NCI-H1048 (cell line): ENCODE results near the gene OTUD6A.

Experiments used
- DNase-seq: peaks from one replicate; lab custom pipeline; 2025; lab: John Stamatoyannopoulos, UW

OTUD6A gene

GRCh38 chrX:70062076-70062475, at the start of gene OTUD6A:
TSS of gene OTUD6A (plus strand) at chrX:70062457. CDS start at chrX:70062525, 68 bp downstream.
- DNase-seq: no peak

- DNase-seq: no peak
Measured at GRCh38 chrX:70012756-70013155, 49.5 kb upstream of the OTUD6A start.

- DNase-seq: no peak
Measured at GRCh38 chrX:70013466-70014381, 48.5 kb upstream of the OTUD6A start.

GRCh38 chrX:70016513-70016912, 45.7 kb upstream of the OTUD6A start:
- DNase-seq: no peak

- DNase-seq: no peak
Measured at GRCh38 chrX:70022616-70023015, 39.6 kb upstream of the OTUD6A start.

- no peak for DNase-seq
Measured at GRCh38 chrX:70025464-70025863, 36.8 kb upstream of the OTUD6A start.

GRCh38 chrX:70026112-70026850, 36.0 kb upstream of the OTUD6A start:
- DNase-seq: no peak

- no peak for DNase-seq
Measured at GRCh38 chrX:70026851-70027200, 35.4 kb upstream of the OTUD6A start.

GRCh38 chrX:70029863-70030262, 32.4 kb upstream of the OTUD6A start:
- no peak for DNase-seq

- peak; percentile 19 for DNase-seq
Measured at GRCh38 chrX:70030301-70030767, 31.9 kb upstream of the OTUD6A start.

- DNase-seq: no peak
Measured at GRCh38 chrX:70032792-70033191, 29.5 kb upstream of the OTUD6A start.

GRCh38 chrX:70033348-70034051, 28.8 kb upstream of the OTUD6A start:
- peak; percentile 6 for DNase-seq

- DNase-seq: no peak
Measured at GRCh38 chrX:70034646-70035045, 27.6 kb upstream of the OTUD6A start.

GRCh38 chrX:70038515-70038914, 23.7 kb upstream of the OTUD6A start:
- DNase-seq: no peak

GRCh38 chrX:70038951-70039350, 23.3 kb upstream of the OTUD6A start:
- no peak for DNase-seq

- no peak for DNase-seq
Measured at GRCh38 chrX:70039758-70040157, 22.5 kb upstream of the OTUD6A start.

- no peak for DNase-seq
Measured at GRCh38 chrX:70041993-70042392, 20.3 kb upstream of the OTUD6A start.

- no peak for DNase-seq
Measured at GRCh38 chrX:70042399-70043371, 19.6 kb upstream of the OTUD6A start.

- no peak for DNase-seq
Measured at GRCh38 chrX:70043685-70044084, 18.6 kb upstream of the OTUD6A start.

- no peak for DNase-seq
Measured at GRCh38 chrX:70044541-70045245, 17.6 kb upstream of the OTUD6A start.

GRCh38 chrX:70046978-70047377, 15.3 kb upstream of the OTUD6A start:
- no peak for DNase-seq
